ENCODE results near the gene REEP5. TPM values are rescaled to one million over a fixed set of nuclear protein-coding genes. Genes with fewer than 3 reads are reported as not detected.
"Not testable (repeated sequence)": the region's sequence is repeated elsewhere in the genome, so short reads cannot be mapped to it uniquely, and the experiment has no call there.

The REEP5 gene
- total RNA-seq, 4 donors from 2014 or later, result 19.8 to 47.5 (median 35.6) TPM

GRCh38 chr5:112910529-112910928 lies 11.5 kb downstream of the REEP5 start:
- Histone ChIP-seq H3K36me3 (peaks cover 0 to 28% (median 0%) of the 10 kb centered on the region in 3 donors), H3K27me3 (no peaks in the 10 kb centered on the region), H3K4me1 (peaks cover 0 to 10% (median 0%) of the 10 kb centered on the region in 4 donors), H3K9me3 (no peaks in the 10 kb centered on the region), H3K27ac (no peak overlapping the region), H3K4me3 (no peak overlapping the region)
- no peak for DNase-seq
- TF ChIP-seq CTCF (IDR thresholded peaks at IDR 0.05) (no peak), POLR2A (IDR thresholded peaks at IDR 0.05) (no peak)

DNA sequence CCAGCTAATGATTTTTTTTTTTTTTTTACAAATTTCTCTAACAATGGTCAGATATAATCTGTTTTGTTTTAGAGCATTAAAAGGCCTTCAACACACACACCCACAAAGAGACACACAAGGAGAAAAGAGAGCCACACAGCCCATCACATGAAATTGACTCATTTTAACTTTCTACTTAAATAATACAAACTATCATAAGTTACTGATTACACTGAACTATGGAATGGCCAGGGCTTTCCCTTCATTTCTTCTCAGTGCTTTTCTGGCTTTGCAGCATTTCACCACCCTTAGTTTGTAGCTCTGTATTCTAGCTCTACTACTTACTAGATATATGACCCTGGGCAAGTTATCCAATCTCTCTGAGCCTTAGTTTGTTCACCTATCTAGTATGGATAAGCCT lies 13.2 kb downstream of the REEP5 start:
- no peak for TF ChIP-seq POLR2A (IDR thresholded peaks at IDR 0.05)
- TF ChIP-seq CTCF (IDR thresholded peaks at IDR 0.05), result no peak
- H3K36me3 ChIP-seq, result peaks cover 0 to 26% (median 0%) of the 10 kb centered on the region in 3 donors

DNA sequence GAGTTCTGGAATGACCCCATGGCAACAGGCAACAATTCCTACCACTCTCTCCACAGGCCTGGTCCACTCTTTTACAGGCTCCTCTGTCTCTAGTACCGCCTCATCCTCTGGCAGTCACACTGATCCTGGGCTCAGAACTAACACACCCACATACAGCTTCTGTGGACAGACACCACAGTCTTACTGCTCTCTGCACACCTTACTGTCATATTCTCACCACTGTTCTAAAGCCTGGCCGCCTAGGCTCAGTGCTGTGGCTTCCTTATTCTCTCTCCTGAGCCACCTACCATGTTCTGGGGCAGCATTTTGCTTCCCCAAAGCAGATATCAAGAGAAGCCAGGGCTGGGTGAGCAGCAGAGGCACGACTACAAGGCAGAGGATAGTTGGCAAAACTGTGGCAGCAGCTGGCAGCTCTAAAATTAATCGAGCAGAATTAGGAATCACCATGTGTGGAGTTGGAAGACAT lies 14.8 kb downstream of the REEP5 start:
- DNase-seq, result no peak
- TF ChIP-seq CTCF (IDR thresholded peaks at IDR 0.05) (no peak), POLR2A (IDR thresholded peaks at IDR 0.05) (no peak)
- H3K27me3 ChIP-seq, result no peaks in the 10 kb centered on the region
- H3K4me1 ChIP-seq, result no peaks in the 10 kb centered on the region
- no peaks in the 10 kb centered on the region for H3K9me3 ChIP-seq
- H3K36me3 ChIP-seq, result peaks cover 0 to 19% (median 0%) of the 10 kb centered on the region in 3 donors
- H3K4me3 ChIP-seq, result no peak overlapping the region
- no peak overlapping the region for H3K27ac ChIP-seq

More for the DNA sequence above, 13.2 kb downstream of the REEP5 start:
- no peak overlapping the region for H3K4me3 ChIP-seq
- DNase-seq, result no peak
- no peaks in the 10 kb centered on the region for H3K9me3 ChIP-seq
- no peak overlapping the region for H3K27ac ChIP-seq
- peaks cover 0 to 6% (median 0%) of the 10 kb centered on the region in 4 donors for H3K4me1 ChIP-seq
- H3K27me3 ChIP-seq, result no peaks in the 10 kb centered on the region

DNA sequence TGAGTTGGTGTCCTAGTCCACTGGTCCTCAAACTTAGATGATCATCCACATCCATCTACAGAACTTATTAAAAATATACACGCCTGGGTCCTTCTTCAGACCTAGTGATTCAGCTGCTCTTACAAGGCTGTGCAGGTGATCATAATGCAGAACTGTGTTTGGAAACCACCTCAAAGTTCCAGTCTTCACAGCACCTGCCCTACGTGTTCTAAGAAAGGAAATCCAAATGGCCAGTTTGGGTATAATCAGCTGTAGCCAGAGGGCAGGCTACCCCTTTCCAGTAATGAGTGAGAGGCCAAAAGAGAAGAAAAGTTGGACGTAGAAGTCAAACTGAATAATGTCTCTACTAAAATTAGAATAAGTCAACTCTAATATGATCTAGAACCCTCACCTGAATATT lies 15.4 kb downstream of the REEP5 start:
- Histone ChIP-seq H3K9me3 (no peaks in the 10 kb centered on the region), H3K27ac (no peak overlapping the region), H3K4me1 (no peaks in the 10 kb centered on the region), H3K36me3 (peaks cover 0 to 23% (median 0%) of the 10 kb centered on the region in 3 donors), H3K27me3 (no peaks in the 10 kb centered on the region), H3K4me3 (no peak overlapping the region)
- no peak for DNase-seq
- TF ChIP-seq POLR2A (IDR thresholded peaks at IDR 0.05) (no peak), CTCF (IDR thresholded peaks at IDR 0.05) (no peak)

GRCh38 chr5:112904996-112905395 lies 17.0 kb downstream of the REEP5 start:
- H3K27me3 ChIP-seq, DNase-seq, H3K27ac ChIP-seq, H3K4me3 ChIP-seq, H3K4me1 ChIP-seq, H3K9me3 ChIP-seq: not testable (repeated sequence)
- H3K36me3 ChIP-seq, result peaks cover 0 to 29% (median 0%) of the 10 kb centered on the region in 3 donors

GRCh38 chr5:112902561-112902960 lies 19.5 kb downstream of the REEP5 start:
- no peaks in the 10 kb centered on the region for H3K27me3 ChIP-seq
- no peak for DNase-seq
- H3K36me3 ChIP-seq, result peaks cover 0 to 41% (median 0%) of the 10 kb centered on the region in 3 donors

More at GRCh38 chr5:112902561-112902960, 19.5 kb downstream of the REEP5 start:
- no peaks in the 10 kb centered on the region for H3K9me3 ChIP-seq
- no peak overlapping the region for H3K27ac ChIP-seq
- H3K4me3 ChIP-seq, result no peak overlapping the region
- TF ChIP-seq CTCF (IDR thresholded peaks at IDR 0.05) (no peak), POLR2A (IDR thresholded peaks at IDR 0.05) (no peak)
- no peaks in the 10 kb centered on the region for H3K4me1 ChIP-seq

Measured in Peyer's patch (tissue), 4 donors.